Karpas-422 (cell line): Measurements from ENCODE around the gene RAB35. TPM values are rescaled to one million over a fixed set of nuclear protein-coding genes. Genes with fewer than 3 reads are reported as not detected.
A peak's percentile ranks its signal among the peaks of the same experiment; 100 is the strongest.

Source experiments
- DNase-seq: peaks from one replicate; pipeline ENCODE4 v3.0.0-alpha.2; 2015
- H2AFZ ChIP-seq: fragments of 200-600 bp; sonication (generic); 2 replicates; pipeline ENCODE4 v1.6.1; 2014; ENCODE audit warnings: antibody characterized with exemption, low read length, mixed read lengths
- H3K27ac ChIP-seq: fragments of 200-600 bp; sonication (generic); 2 replicates; pipeline ENCODE4 v1.5.1; 2014; ENCODE audit warnings: mild to moderate bottlenecking, low read length, moderate library complexity
- H3K27me3 ChIP-seq: fragments of 200-600 bp; sonication (generic); 2 replicates; pipeline ENCODE4 v1.6.1; 2014; ENCODE audit warnings: low read length, mixed read lengths
- H3K36me3 ChIP-seq: fragments of 200-600 bp; sonication (generic); 2 replicates; pipeline ENCODE4 v1.6.1; 2014; ENCODE audit warnings: low read length, mixed read lengths; ENCODE audit not compliant: insufficient read depth
- H3K4me1 ChIP-seq: fragments of 200-600 bp; sonication (generic); 2 replicates; pipeline ENCODE4 v1.6.1; 2014; ENCODE audit warnings: mild to moderate bottlenecking, low read length, mixed read lengths
- H3K4me2 ChIP-seq: fragments of 200-600 bp; sonication (generic); 2 replicates; pipeline ENCODE4 v1.6.1; 2014; ENCODE audit warnings: low read length, low read depth, mild to moderate bottlenecking; ENCODE audit not compliant: poor library complexity, severe bottlenecking
- H3K4me3 ChIP-seq: fragments of 200-600 bp; sonication (generic); 2 replicates; pipeline ENCODE4 v1.5.1; 2014; ENCODE audit warnings: mild to moderate bottlenecking, antibody characterized with exemption, low read length, mixed read lengths
- H3K79me2 ChIP-seq: fragments of 200-600 bp; sonication (generic); 2 replicates; pipeline ENCODE4 v1.6.1; 2014; ENCODE audit warnings: mild to moderate bottlenecking, low read length, mixed read lengths
- H3K9ac ChIP-seq: fragments of 200-600 bp; sonication (generic); 2 replicates; pipeline ENCODE4 v1.6.0; 2014; ENCODE audit warnings: low read length
- H3K9me2 ChIP-seq: fragments of 200-600 bp; sonication (generic), shearing (Covaris generic); replicated peaks from 2 replicates; pipeline ENCODE4 v1.6.0; 2014; ENCODE audit warnings: mild to moderate bottlenecking, low read length, moderate library complexity; ENCODE audit not compliant: insufficient read depth
- H3K9me3 ChIP-seq: fragments of 300-700, 200-600 bp; sonication (generic); 2 replicates; pipeline ENCODE4 v1.6.1; 2014; ENCODE audit warnings: low read length, mixed read lengths
- H4K20me1 ChIP-seq: fragments of 200-600 bp; sonication (generic); 2 replicates; pipeline ENCODE4 v1.6.1; 2014; ENCODE audit warnings: mild to moderate bottlenecking, antibody characterized with exemption, low read length, low read depth; ENCODE audit not compliant: insufficient read depth
- total RNA-seq: library from RNA; depleted of rRNA; stranded (reverse); fragments of >200 nt; shearing (Covaris generic); gene quantifications from 2 replicates; pipeline ENCODE4 v1.2.3, GENCODE V29; 2014; ENCODE audit warnings: low replicate concordance

The RAB35 gene
- total RNA-seq, 1 experiment from 2014 or later = 18.9 TPM

GRCh38 chr12:120109570-120110267 is 6.8 kb downstream of the RAB35 start:
- Histone ChIP-seq H3K9me2 (no peaks in the 10 kb centered on the region), H3K36me3 (peaks cover 25% of the 10 kb centered on the region; the same call in 1 of the 2 replicates), H2AFZ (no peak overlapping the region), H3K27ac (peak overlapping the region; percentile 91), H3K27me3 (no peaks in the 10 kb centered on the region), H3K4me3 (no peak overlapping the region), H3K9me3 (no peaks in the 10 kb centered on the region), H4K20me1 (peaks cover 29% of the 10 kb centered on the region; the same call in 1 of the 2 replicates), H3K4me1 (peaks cover 31% of the 10 kb centered on the region), H3K9ac (peak overlapping the region; percentile 78), H3K79me2 (peaks cover 95% of the 10 kb centered on the region), H3K4me2 (peak overlapping the region; percentile 75)
- no peak for DNase-seq

GRCh38 chr12:120106151-120106550 is 10.4 kb downstream of the RAB35 start:
- Histone ChIP-seq H3K9me2 (no peaks in the 10 kb centered on the region), H3K9ac (no peak overlapping the region), H3K36me3 (peaks cover 15% of the 10 kb centered on the region), H3K4me2 (no peak overlapping the region), H3K4me1 (peaks cover 16% of the 10 kb centered on the region), H3K4me3 (no peak overlapping the region), H2AFZ (no peak overlapping the region), H3K79me2 (peaks cover 95% of the 10 kb centered on the region), H3K9me3 (no peaks in the 10 kb centered on the region), H3K27ac (no peak overlapping the region), H4K20me1 (peaks cover 42% of the 10 kb centered on the region; the same call in 1 of the 2 replicates), H3K27me3 (no peaks in the 10 kb centered on the region)
- DNase-seq = no peak

- Histone ChIP-seq H3K4me3 (no peak overlapping the region), H3K79me2 (peaks cover 78% of the 10 kb centered on the region), H3K4me2 (no peak overlapping the region), H3K9ac (no peak overlapping the region), H2AFZ (no peak overlapping the region), H3K4me1 (no peaks in the 10 kb centered on the region), H4K20me1 (peaks cover 43% of the 10 kb centered on the region; the same call in 1 of the 2 replicates), H3K27ac (no peak overlapping the region), H3K27me3 (no peaks in the 10 kb centered on the region), H3K9me2 (no peaks in the 10 kb centered on the region), H3K9me3 (no peaks in the 10 kb centered on the region), H3K36me3 (peaks cover 14% of the 10 kb centered on the region)
- no peak for DNase-seq
These were observed 13.2 kb downstream of the RAB35 start for GRCh38 chr12:120103371-120103770.

- Histone ChIP-seq H3K9me3 (no peaks in the 10 kb centered on the region), H3K9ac (no peak overlapping the region), H3K36me3 (peaks cover 10% of the 10 kb centered on the region), H3K4me3 (no peak overlapping the region), H3K27ac (no peak overlapping the region), H3K9me2 (no peaks in the 10 kb centered on the region), H3K79me2 (peaks cover 74% of the 10 kb centered on the region), H2AFZ (no peak overlapping the region), H3K4me2 (no peak overlapping the region), H3K4me1 (no peaks in the 10 kb centered on the region), H3K27me3 (no peaks in the 10 kb centered on the region), H4K20me1 (peaks cover 39% of the 10 kb centered on the region; the same call in 1 of the 2 replicates)
- no peak for DNase-seq
These were observed 13.6 kb downstream of the RAB35 start for GRCh38 chr12:120103044-120103338.

GRCh38 chr12:120102189-120103043 is 14.1 kb downstream of the RAB35 start:
- Histone ChIP-seq H3K9me2 (no peaks in the 10 kb centered on the region), H3K4me3 (no peak overlapping the region), H3K4me1 (no peaks in the 10 kb centered on the region), H4K20me1 (peaks cover 38% of the 10 kb centered on the region; the same call in 1 of the 2 replicates), H3K9ac (no peak overlapping the region), H3K79me2 (peaks cover 71% of the 10 kb centered on the region), H3K36me3 (peaks cover 8% of the 10 kb centered on the region), H2AFZ (no peak overlapping the region), H3K4me2 (no peak overlapping the region), H3K27me3 (no peaks in the 10 kb centered on the region), H3K27ac (no peak overlapping the region), H3K9me3 (no peaks in the 10 kb centered on the region)
- DNase-seq = no peak

DNA sequence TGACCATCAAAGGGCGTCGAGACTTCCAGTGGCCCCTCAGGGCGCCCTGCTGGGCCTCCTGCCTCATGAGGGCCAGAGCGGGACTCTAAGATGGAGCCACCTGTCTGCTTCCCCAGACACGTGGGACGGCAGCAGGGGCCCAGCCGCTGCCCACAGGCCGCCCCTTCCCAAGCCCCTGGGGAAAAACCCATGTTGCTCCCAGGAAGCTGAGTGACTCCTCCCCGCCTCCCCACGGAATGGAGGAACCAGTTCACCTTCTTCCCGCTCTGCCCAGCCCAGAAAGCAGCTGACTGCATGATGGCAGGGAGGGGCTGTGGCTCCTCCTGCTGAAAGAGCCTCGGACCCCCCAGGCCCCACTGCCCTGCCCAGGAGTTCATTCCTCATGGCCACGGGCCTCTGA is 14.9 kb downstream of the RAB35 start:
- Histone ChIP-seq H3K9ac (no peak overlapping the region), H3K4me2 (no peak overlapping the region), H2AFZ (no peak overlapping the region), H3K27me3 (no peaks in the 10 kb centered on the region), H3K9me2 (no peaks in the 10 kb centered on the region), H3K4me1 (no peaks in the 10 kb centered on the region), H3K4me3 (no peak overlapping the region), H3K27ac (no peak overlapping the region), H4K20me1 (peaks cover 38% of the 10 kb centered on the region; the same call in 1 of the 2 replicates), H3K79me2 (peaks cover 63% of the 10 kb centered on the region), H3K36me3 (peaks cover 11% of the 10 kb centered on the region), H3K9me3 (no peaks in the 10 kb centered on the region)
- no peak for DNase-seq

DNA sequence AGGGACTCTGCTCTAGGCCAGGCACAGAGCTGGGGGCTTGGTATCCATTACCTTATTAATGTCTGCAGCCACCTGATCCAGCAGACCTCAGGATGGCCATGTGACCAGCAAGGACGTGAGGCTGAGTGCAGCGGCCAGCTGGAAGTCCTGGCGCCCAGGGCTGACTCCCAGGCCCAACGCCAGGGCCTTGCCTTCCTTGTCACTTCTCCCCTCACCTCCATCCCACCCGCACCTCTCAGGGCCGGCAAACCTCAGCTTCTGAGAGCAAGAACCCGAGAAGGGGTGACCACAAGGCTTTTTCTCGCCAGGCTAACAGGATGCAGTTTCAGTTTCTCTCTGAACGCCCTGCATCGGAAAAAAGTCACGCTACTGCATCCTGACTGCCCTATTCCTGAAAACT is 15.4 kb downstream of the RAB35 start:
- peaks cover 9% of the 10 kb centered on the region for H3K36me3 ChIP-seq
- no peak overlapping the region for H3K4me2 ChIP-seq
- H3K27me3 ChIP-seq = no peaks in the 10 kb centered on the region
- H4K20me1 ChIP-seq = peaks cover 38% of the 10 kb centered on the region; the same call in 1 of the 2 replicates
- peaks cover 58% of the 10 kb centered on the region for H3K79me2 ChIP-seq
- H3K9me2 ChIP-seq = no peaks in the 10 kb centered on the region
- no peak for DNase-seq
- no peaks in the 10 kb centered on the region for H3K4me1 ChIP-seq
- no peak overlapping the region for H3K9ac ChIP-seq
- no peaks in the 10 kb centered on the region for H3K9me3 ChIP-seq
- no peak overlapping the region for H3K4me3 ChIP-seq
- H2AFZ ChIP-seq = no peak overlapping the region
- H3K27ac ChIP-seq = no peak overlapping the region

DNA sequence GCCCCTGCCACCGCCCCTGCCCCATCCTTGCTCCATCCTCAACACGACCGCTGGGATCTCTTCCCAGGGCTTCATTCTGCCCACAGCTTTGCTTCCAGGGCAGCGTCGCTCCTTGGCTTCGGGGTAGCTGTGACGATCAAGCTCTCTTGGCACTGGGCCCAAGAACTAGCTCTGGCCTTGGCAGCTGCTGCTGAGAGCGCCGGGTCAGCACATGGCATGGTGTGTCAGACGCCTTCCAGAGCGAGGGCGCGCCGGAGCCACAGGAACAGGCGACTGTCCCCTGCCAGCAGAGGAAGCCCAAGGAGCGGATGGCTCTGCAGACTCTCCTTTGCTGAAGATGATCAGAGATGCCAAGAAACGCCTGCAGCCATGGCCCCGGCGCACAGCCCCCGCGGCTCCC is 15.9 kb downstream of the RAB35 start:
- Histone ChIP-seq H2AFZ (no peak overlapping the region), H3K4me3 (no peak overlapping the region), H3K9me2 (no peaks in the 10 kb centered on the region), H3K27ac (no peak overlapping the region), H4K20me1 (peaks cover 38% of the 10 kb centered on the region; the same call in 1 of the 2 replicates), H3K79me2 (peaks cover 54% of the 10 kb centered on the region), H3K9me3 (no peaks in the 10 kb centered on the region), H3K4me1 (no peaks in the 10 kb centered on the region), H3K36me3 (peaks cover 8% of the 10 kb centered on the region), H3K9ac (no peak overlapping the region), H3K27me3 (no peaks in the 10 kb centered on the region), H3K4me2 (no peak overlapping the region)
- DNase-seq = no peak
